GM18868 (cell line): ENCODE measurements around the gene ATP2B3.
A peak's percentile ranks its signal among the peaks of the same experiment; 100 is the strongest.

Source experiments
- ATAC-seq: cut with Tn5 transposase; IDR thresholded peaks from one replicate; pipeline ENCODE4 v1.9.1; 2021; ENCODE audit warnings: mild to moderate bottlenecking, moderate library complexity; ENCODE audit not compliant: unreplicated experiment

ATP2B3 gene

GRCh38 chrX:153530411-153531129 is 13.1 kb downstream of the ATP2B3 start:
- ATAC-seq, result no peak

- no peak for ATAC-seq
These were observed 15.6 kb downstream of the ATP2B3 start for GRCh38 chrX:153533091-153533490.

DNA sequence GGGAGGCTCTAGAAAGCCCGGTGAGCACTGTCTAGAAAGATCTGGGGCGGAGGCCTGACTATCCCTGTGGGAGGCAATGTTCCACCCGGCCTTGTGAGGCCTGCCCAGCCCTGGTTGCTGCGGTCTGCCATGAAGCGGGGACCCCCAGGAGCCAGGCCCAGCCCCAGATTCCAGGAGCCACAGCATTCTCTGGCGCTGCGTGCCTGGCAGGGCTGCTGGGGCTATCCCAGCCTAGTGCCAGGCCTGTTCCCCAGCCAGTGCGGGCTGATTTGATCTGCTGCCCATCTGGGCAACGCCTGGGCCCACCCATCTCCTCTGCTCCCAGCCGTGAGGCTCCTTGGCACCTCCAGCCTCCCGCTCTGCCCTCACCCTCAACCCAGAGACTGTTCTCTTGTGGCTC is 19.6 kb downstream of the ATP2B3 start:
- ATAC-seq, result no peak

- no peak for ATAC-seq
These were observed 20.3 kb downstream of the ATP2B3 start for GRCh38 chrX:153537526-153538295.

DNA sequence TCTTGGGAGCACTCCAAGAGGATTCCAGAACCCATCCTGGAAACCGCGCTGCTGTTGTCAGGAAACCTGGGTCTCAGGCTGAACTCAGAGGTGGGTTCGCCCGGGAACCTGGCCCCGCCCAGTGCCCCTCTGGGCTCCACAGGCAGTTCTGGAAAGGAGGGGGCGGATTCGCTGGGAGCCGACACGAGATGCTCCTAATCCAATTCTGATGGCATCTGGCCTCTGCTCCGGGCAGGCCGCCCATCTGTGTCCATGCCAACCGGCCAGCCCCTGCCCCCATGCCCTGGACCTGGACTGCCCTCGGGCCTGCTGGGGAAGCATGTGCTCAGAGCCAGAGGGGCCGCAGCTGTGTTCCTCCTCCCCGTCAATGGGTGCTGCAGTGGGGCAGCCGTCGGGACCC is 21.0 kb downstream of the ATP2B3 start:
- ATAC-seq, result no peak

GRCh38 chrX:153539171-153539978 is 21.9 kb downstream of the ATP2B3 start:
- peak; percentile 65 for ATAC-seq

- ATAC-seq, result no peak
These were observed 22.5 kb downstream of the ATP2B3 start for GRCh38 chrX:153539979-153540358.

- ATAC-seq, result no peak
These were observed 27.3 kb downstream of the ATP2B3 start for GRCh38 chrX:153544727-153545126.

GRCh38 chrX:153546386-153546785 is 28.9 kb downstream of the ATP2B3 start:
- no peak for ATAC-seq

- ATAC-seq, result no peak
These were observed 29.8 kb downstream of the ATP2B3 start for GRCh38 chrX:153547195-153547594.

- ATAC-seq, result no peak
These were observed 31.8 kb downstream of the ATP2B3 start for GRCh38 chrX:153549231-153549630.

DNA sequence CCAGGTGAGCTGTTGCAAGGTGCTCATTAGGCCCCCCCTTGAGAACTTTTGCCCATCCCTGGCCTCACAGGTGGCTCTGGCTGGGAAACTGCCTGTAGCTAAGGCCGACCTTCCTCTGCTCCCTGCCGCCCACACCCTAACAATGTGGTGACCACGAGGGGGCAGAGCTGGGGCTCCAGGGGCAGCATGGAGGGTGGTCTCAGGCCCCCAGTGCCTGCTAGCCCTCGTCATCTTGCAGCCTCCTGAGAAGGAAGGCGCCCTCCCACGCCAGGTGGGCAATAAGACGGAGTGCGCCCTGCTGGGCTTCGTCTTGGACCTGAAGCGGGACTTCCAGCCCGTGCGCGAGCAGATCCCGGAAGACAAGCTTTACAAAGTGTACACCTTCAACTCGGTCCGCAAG is 32.4 kb downstream of the ATP2B3 start:
- ATAC-seq, result no peak

DNA sequence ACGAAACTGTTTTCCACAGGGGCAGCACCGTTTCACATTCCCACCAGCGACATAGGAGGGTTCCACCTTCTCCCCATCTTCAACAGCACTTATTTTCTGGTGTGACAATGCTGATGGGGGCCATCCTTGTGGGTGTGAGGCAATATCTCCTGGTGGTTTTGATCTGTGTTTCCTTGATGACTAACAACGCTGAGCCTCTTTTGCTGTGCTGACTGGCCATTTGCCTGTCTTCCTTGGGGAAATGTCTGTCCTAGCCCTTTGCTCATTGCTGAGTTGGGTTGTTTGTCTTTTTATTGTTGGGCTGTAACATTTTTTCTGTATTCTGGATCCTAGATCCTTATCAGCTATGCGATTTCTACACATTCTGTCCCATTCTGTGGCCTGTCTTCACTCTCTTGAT is 33.7 kb downstream of the ATP2B3 start:
- no peak for ATAC-seq

DNA sequence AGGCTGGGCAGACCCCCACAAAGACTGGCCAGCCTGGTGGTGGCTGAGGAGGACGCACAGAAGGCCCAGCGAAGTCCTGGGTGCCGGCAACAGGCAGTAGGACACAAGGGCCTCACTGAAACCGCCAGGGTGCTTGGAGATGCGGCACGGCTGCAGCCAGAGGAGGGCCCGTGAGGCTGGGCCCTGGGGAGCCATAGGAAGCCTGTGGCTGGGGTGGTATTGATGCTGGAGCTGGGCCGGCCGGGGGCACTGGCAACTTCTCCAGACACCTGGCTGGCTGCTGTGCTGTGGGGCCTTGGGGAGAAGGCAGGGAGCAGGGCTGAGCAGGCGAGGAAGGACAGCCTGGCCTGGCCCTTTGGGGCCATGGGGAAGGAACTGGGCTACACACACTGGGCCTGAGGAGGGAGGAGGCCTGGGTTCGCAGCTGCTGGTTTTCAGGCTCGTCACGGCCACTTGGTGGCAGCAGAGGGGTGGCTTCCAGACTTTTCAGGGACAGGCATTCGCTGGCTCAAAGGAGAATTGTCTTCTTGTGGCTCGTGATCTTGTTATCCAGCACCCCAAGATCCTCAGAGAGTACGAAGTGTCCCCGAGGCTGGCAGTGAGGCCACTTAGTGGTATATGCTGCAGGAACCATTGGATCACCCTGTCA is 37.2 kb downstream of the ATP2B3 start:
- no peak for ATAC-seq

GRCh38 chrX:153556767-153557166 is 39.3 kb downstream of the ATP2B3 start:
- no peak for ATAC-seq

DNA sequence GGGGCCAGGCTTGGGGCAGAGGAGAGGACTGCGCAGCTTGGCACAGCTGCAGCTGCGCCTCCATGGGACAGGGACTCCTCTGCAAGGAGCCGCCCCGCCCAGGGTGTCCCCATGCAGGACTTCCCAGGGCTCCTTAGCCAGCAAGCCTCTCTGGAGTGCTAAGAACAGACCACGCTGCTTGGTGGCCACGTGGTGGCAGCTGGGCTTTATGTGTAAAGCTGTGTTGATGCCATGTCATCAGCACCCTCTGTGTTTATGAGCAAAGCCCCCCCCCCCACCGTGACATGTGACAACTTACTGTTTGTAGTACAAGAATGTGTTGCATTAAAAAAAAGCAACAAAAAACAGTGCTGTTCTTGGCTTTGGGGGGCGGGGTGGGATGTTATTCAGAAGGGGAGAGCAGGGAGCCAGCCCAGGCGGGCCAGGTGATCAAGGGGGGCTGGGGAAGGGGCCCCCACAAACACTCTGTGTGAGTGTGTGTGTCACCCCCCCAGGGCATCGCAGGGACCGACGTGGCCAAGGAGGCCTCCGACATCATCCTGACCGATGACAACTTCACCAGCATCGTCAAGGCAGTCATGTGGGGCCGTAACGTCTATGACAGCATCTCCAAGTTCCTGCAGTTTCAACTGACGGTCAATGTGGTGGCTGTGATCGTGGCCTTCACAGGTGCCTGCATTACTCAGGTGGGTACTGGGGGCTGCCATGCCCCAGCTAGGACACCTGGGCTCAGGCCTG is 40.3 kb downstream of the ATP2B3 start:
- no peak for ATAC-seq

- no peak for ATAC-seq
These were observed 42.6 kb downstream of the ATP2B3 start for GRCh38 chrX:153560000-153560399.

DNA sequence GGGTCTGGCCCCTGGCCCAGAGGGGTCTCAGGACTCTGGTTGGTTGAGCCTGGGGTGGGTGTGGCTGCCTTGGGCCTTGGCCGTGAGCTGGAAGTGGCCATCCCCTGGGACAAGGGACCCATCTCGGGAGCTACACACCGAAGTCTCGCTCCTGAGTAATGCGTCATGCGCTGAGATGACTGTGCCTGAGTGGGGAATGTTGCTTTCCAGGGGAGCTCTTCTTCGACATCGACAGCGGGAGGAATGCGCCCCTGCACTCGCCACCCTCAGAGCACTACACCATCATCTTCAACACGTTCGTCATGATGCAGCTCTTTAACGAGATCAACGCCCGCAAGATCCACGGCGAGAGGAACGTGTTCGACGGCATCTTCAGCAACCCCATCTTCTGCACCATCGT is 43.0 kb downstream of the ATP2B3 start:
- ATAC-seq, result no peak

- no peak for ATAC-seq
These were observed 43.9 kb downstream of the ATP2B3 start for GRCh38 chrX:153561337-153561736.

- no peak for ATAC-seq
These were observed 45.1 kb downstream of the ATP2B3 start for GRCh38 chrX:153562546-153562945.
